ENCODE data around the gene AFF1.

The AFF1 gene

GRCh38 chr4:87075876-87076275 lies 141.1 kb downstream of the AFF1 start:
- TF ChIP-seq TAF1 (IDR thresholded peaks at IDR 0.05; ENCODE audit: low read depth), result no peak
- TF ChIP-seq EGR1 (IDR thresholded peaks at IDR 0.05), result no peak
- no peak for TF ChIP-seq CEBPB (IDR thresholded peaks at IDR 0.05)
- no peak for TF ChIP-seq TCF12 (IDR thresholded peaks at IDR 0.05; ENCODE audit: low read depth)

GRCh38 chr4:87076690-87077358 lies 142.0 kb downstream of the AFF1 start:
- TF ChIP-seq ZBTB7A (IDR thresholded peaks at IDR 0.05; ENCODE audit: low read depth), result no peak
- no peak for TF ChIP-seq TAF1 (IDR thresholded peaks at IDR 0.05; ENCODE audit: low read depth)
- TF ChIP-seq REST (IDR thresholded peaks at IDR 0.05; ENCODE audit: low read depth), result no peak
- TF ChIP-seq TEAD4 (IDR thresholded peaks at IDR 0.05), result no peak
- TF ChIP-seq RAD21 (IDR thresholded peaks at IDR 0.05; ENCODE audit: low read depth), result no peak
- no peak for TF ChIP-seq FOXM1 (IDR thresholded peaks at IDR 0.05; ENCODE audit: borderline replicate concordance, low read depth)
- no peak for TF ChIP-seq EP300 (IDR thresholded peaks at IDR 0.05; ENCODE audit: borderline replicate concordance)
- no peak for TF ChIP-seq USF1 (IDR thresholded peaks at IDR 0.05)
- no peak for TF ChIP-seq CREB1 (IDR thresholded peaks at IDR 0.05; ENCODE audit: low read depth)
- TF ChIP-seq MAX (IDR thresholded peaks at IDR 0.05), result no peak
- no peak for TF ChIP-seq YY1 (IDR thresholded peaks at IDR 0.05; ENCODE audit: low read depth)
- TF ChIP-seq EGR1 (IDR thresholded peaks at IDR 0.05), result no peak
- no peak for TF ChIP-seq TCF12 (IDR thresholded peaks at IDR 0.05; ENCODE audit: low read depth)
- no peak for TF ChIP-seq CEBPB (IDR thresholded peaks at IDR 0.05)
- TF ChIP-seq NFIC (IDR thresholded peaks at IDR 0.05), result no peak

GRCh38 chr4:87077914-87078585 lies 143.2 kb downstream of the AFF1 start:
- TF ChIP-seq CREB1 (IDR thresholded peaks at IDR 0.05; ENCODE audit: low read depth) (no peak), NFIC (IDR thresholded peaks at IDR 0.05) (peak; percentile 40; the same call in 1 of the 2 replicates)

GRCh38 chr4:87078987-87079486 lies 144.2 kb downstream of the AFF1 start:
- TF ChIP-seq RAD21 (IDR thresholded peaks at IDR 0.05; ENCODE audit: low read depth) (no peak), CREB1 (IDR thresholded peaks at IDR 0.05; ENCODE audit: low read depth) (no peak), CEBPB (IDR thresholded peaks at IDR 0.05) (peak; percentile 20; the same call in 1 of the 2 replicates), ZBTB7A (IDR thresholded peaks at IDR 0.05; ENCODE audit: low read depth) (no peak)

- no peak for TF ChIP-seq NFIC (IDR thresholded peaks at IDR 0.05)
- no peak for TF ChIP-seq CEBPB (IDR thresholded peaks at IDR 0.05)
- TF ChIP-seq YY1 (IDR thresholded peaks at IDR 0.05; ENCODE audit: low read depth), result no peak
Measured at GRCh38 chr4:87079967-87080366, 145.2 kb downstream of the AFF1 start.

GRCh38 chr4:87080462-87080861 lies 145.7 kb downstream of the AFF1 start:
- no peak for TF ChIP-seq CEBPB (IDR thresholded peaks at IDR 0.05)
- no peak for TF ChIP-seq CREB1 (IDR thresholded peaks at IDR 0.05; ENCODE audit: low read depth)
- TF ChIP-seq TAF1 (IDR thresholded peaks at IDR 0.05; ENCODE audit: low read depth), result no peak
- no peak for TF ChIP-seq REST (IDR thresholded peaks at IDR 0.05; ENCODE audit: low read depth)
- TF ChIP-seq USF1 (IDR thresholded peaks at IDR 0.05), result no peak
- TF ChIP-seq YY1 (IDR thresholded peaks at IDR 0.05; ENCODE audit: low read depth), result no peak

GRCh38 chr4:87081826-87082225 lies 147.0 kb downstream of the AFF1 start:
- no peak for TF ChIP-seq RAD21 (IDR thresholded peaks at IDR 0.05; ENCODE audit: low read depth)
- TF ChIP-seq ZBTB7A (IDR thresholded peaks at IDR 0.05; ENCODE audit: low read depth), result no peak
- TF ChIP-seq FOXM1 (IDR thresholded peaks at IDR 0.05; ENCODE audit: borderline replicate concordance, low read depth), result no peak
- no peak for TF ChIP-seq USF1 (IDR thresholded peaks at IDR 0.05)
- TF ChIP-seq MAX (IDR thresholded peaks at IDR 0.05), result no peak
- TF ChIP-seq EP300 (IDR thresholded peaks at IDR 0.05; ENCODE audit: borderline replicate concordance), result peak; percentile 13
- TF ChIP-seq NFIC (IDR thresholded peaks at IDR 0.05), result peak; percentile 28; the same call in 1 of the 2 replicates
- no peak for TF ChIP-seq TAF1 (IDR thresholded peaks at IDR 0.05; ENCODE audit: low read depth)
- 0 out of 2 replicates have a peak, but pooled peaks have one; percentile 40 for TF ChIP-seq TEAD4 (IDR thresholded peaks at IDR 0.05)
